Activated gamma-delta T cell treated with Interleukin-2 at 50 U/mL for 16 hours (primary cell): Measurements from ENCODE around the gene AQP12A.
A peak's percentile ranks its signal among the peaks of the same experiment; 100 is the strongest.

Experiments
- DNase-seq: peaks from one replicate; pipeline ENCODE4 v3.0.0-alpha.2; 2020

Gene AQP12A

DNA sequence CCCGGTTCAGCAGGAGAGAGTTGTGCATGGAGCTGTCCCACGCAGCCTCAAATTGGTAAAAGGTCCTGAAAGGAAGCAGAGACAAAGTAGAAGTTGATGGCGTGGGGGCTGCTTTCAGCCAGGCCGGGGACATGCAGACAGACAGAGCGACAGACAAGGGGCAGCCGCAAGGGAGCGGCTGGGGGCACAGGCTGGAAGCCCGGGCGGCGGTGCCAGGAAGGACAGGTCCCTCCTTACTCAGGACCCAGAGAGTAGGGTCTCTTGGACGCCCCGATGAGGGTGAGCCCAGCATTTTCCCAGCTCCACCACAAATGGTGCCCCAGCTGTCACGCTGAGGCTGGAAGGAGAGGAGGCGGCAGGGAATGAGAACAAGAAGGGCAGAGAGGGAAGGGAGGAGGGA is 35.2 kb downstream of the AQP12A start:
- DNase-seq = no peak

- no peak for DNase-seq
Observed at GRCh38 chr2:240727439-240727838, 35.8 kb downstream of the AQP12A start.

DNA sequence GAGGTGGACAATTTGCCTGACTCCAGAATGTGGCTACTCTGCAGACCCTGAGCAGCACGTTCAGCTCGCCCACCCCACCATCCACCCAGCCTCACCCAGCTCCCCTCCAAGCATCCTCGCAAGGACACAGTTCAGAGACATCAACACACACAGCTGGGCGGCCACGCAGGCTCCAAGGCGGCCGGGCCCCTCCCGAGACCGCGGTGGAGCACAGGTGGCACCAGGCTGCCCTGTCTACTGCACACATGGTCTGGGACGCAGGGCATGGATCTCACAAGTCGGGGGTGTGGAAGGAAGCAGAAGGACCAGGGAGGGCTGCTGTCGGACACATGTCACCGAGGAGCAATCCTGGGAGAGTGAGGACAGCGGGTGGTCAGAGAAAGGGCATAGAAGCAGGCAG is 36.2 kb downstream of the AQP12A start:
- DNase-seq = no peak

- DNase-seq = no peak
Observed at GRCh38 chr2:240728361-240728760, 36.7 kb downstream of the AQP12A start.

DNA sequence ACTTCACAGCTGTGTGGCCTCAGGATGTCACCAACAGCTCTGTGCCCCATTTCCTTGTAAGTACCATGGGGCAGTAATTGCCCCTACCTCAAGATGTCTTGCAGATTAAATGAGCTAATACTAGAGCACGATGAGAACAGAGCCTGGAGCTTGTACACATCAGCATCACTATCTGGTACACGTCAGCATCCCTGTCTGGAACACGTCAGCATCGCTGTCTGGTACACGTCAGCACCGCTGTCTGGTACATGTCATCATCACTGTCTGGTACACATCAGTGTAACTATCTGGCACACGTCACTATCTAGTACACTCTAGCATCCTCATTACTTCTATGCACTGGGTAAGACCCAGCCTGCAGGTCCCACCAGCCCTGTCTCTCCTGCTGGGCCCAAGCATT is 37.2 kb downstream of the AQP12A start:
- DNase-seq = no peak

GRCh38 chr2:240730501-240731177 is 39.0 kb downstream of the AQP12A start:
- DNase-seq = no peak

- DNase-seq = no peak
Observed at GRCh38 chr2:240731178-240731545, 39.5 kb downstream of the AQP12A start.

- DNase-seq = no peak
Observed at GRCh38 chr2:240732184-240732583, 40.5 kb downstream of the AQP12A start.

DNA sequence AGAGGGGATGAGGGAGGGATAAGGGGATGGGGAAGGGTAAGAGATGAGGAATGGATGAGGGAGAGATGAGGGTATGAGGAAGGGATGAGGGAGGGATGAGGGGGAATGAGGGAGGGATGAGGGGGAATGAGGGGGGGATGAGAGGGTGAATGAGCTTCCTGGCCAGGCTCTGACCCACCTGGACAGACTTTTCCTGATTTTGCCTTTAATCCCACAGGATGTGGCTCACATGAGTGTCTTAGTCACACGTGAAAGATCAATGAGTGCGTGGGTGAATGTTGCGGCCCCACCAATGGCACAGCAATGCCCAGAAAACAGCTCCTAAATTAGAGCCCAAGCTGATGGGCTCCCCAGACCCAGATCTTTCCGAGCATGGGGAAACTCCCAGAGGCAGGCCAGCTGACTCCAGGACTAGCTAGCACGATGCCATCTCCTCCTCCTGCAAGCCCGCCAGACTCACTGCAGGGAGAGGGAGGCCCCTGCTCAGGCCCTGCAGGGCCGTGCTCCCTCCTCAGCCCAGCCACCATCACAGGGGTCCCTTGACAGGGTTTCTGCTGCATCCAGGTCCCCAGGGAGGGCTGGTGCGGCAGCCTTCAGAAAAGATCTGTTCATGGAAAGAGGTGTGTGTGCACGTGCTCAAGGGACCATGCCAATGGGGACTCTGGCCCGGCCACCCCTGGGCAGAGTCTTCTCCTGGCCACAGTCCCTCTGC is 41.4 kb downstream of the AQP12A start:
- DNase-seq = no peak

DNA sequence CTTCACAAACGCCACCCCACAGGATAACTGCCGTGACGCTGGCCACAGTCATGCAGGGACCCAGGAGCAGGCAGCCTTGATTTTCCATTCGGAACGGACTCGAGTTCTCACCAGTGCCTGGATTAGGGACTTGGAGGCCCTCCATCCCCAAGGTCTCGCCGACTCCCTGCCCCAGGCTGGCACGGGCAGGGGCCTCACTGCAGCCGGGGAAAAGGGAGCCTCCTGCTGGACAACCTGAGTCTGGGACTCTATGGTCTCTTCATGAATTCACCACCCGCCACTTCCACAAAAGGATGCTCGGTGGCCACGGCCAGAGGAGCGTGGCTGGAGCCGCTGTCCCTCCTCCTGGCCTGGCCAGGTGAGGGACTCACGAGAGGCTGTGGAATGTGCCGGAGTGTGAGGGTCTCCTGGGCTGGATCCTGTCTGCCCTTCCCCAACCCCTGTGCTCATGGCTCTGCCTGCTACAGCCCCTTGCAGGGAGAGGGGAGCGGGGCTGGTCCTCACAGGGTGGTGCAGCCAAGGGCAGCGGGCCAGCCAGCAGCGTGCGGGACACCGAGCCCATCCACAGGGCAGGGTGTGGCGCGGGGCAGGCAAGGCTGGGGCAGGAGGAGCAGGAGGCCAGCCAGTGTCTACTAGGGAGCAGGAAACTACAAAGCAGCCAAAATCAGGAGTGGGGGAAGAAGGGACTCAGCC is 42.3 kb downstream of the AQP12A start:
- DNase-seq = no peak

DNA sequence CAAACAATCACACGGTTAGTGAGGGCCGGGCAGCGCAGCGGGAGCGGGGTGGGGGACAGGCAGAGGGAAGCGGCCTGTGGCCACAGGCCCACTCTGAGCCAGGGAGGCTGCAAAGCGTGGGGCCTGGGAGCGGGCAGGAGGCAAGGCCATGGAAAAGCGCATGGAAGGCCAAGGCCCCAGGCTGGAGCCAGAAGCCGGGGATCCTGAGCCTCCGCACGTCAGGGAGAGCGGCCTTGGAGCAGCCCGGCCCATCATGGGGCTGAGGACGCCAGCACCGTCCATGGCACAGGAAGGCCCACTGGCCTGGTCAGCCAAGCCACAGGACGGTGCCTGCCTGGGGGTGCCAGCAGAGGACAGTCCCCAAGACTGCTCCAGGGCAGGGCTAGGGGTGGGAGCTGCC is 43.1 kb downstream of the AQP12A start:
- no peak for DNase-seq

GRCh38 chr2:240735476-240735875 is 43.8 kb downstream of the AQP12A start:
- no peak for DNase-seq

- no peak for DNase-seq
Observed at GRCh38 chr2:240736281-240737250, 44.9 kb downstream of the AQP12A start.

- no peak for DNase-seq
Observed at GRCh38 chr2:240737512-240737911, 45.8 kb downstream of the AQP12A start.

DNA sequence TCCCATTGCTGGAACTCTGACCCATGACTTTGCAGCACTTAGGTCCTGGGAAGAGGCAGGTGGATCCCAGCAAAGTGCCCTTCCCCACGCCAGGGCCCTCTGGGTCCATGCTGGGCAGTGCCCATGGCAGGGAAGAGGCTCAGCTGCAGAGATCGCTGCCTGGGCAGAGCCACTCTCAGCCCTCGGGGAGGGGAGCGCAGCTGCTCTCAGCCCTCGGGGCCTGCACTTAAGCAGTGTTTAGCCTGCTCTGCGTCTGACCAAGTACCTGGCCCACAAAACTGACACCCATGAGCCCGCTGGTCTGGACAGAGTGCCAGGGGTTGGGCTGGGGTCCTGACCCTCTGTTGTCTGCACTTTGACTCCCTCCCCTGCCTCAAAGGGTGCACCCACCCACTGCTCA is 46.3 kb downstream of the AQP12A start:
- no peak for DNase-seq

- peak; percentile 29 for DNase-seq
Observed at GRCh38 chr2:240739797-240740196, 48.1 kb downstream of the AQP12A start.

DNA sequence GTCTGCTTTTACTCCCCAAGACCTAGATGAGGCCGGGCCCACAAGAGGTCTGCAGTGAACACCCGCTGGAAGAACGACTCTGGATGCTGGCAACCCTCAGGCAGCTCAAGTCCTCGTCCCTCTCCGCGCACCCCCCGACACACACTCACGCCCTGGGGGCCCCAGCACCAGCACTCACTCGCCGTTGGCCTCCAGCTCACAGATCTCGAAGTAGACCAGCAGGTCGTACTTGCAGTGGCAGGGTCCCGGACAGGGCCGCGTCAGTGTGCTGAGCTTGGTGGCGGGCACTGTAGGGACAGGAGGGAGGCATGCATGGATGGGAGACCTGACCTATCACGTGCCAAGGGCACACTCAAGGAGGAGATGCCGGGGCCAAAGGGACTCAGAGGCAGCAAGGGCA is 49.4 kb downstream of the AQP12A start:
- no peak for DNase-seq

DNA sequence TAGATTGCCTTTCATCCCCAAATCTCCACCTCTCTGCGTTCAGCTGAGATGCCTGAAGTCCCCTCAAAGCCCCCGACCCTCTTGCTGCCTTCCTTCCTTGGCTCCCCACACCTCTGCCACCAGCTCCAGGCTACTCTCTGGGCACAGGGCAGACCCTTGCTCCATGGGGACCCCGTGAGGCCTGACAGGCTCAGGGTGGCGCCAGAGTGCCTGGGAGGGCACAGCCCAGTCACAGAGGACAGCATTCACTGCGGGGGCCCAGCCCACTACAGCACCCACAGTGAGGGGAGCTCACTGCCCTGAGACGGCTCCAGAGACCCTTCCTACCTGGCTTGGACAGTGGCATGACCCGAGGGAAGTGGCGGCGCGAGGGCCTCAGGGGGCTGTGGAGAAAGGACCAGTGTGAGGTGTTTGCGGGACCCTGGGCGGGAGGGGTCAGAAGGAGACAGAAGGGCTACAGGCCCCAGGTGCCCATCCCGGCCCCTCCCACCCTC is 51.0 kb downstream of the AQP12A start:
- no peak for DNase-seq

DNA sequence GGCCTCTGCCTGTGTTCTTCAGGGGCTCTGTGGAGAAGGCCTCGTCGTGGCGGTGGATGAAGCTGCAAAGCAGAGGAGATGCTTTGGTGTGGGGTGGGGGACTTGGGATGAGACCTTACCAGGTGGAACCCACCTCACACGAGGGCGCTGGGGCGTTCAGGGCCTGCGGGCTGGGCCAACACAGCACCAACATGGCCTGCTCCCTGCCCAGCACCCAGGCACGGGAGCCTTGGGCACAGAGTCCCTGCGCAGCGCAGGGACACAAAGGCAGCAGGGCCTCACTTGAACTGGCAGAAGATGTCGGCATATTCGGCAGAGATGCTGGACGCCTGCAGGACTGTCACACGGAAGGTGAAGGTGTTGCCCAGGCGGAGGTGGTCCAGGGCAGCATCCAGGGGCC is 53.8 kb downstream of the AQP12A start:
- DNase-seq = no peak

- DNase-seq = no peak
Observed at GRCh38 chr2:240745962-240746361, 54.3 kb downstream of the AQP12A start.

- no peak for DNase-seq
Observed at GRCh38 chr2:240746671-240747070, 55.0 kb downstream of the AQP12A start.

- no peak for DNase-seq
Observed at GRCh38 chr2:240747256-240747655, 55.6 kb downstream of the AQP12A start.
